Endothelial cell of umbilical vein (primary cell): Measurements from ENCODE around the gene EIF5AL1. TPM values are rescaled to one million over a fixed set of nuclear protein-coding genes. Genes with fewer than 3 reads are reported as not detected.

ENCODE experiments used
- BruUV-seq: library from RNA; stranded (reverse); fragments of 400-500 nt; replicated peaks from 2 replicates; lab custom pipeline; 2021; lab: Mats Ljungman, UMichigan
- CTCF ChIA-PET: fragments of 300-600, 350-600 bp; sonication (Branson Sonifier 250); formaldehyde crosslinking; loops from one replicate; lab custom pipeline; 2021; ENCODE audit warnings: antibody characterized with exemption, inconsistent platforms; lab: Charles Lee
- POLR2A ChIA-PET: fragments of 300-600, 350-600 bp; sonication (Branson Sonifier 250); formaldehyde crosslinking; loops from one replicate; lab custom pipeline; 2021; ENCODE audit warnings: antibody characterized with exemption, inconsistent platforms; lab: Charles Lee
- DNase-seq: peaks from one replicate; pipeline ENCODE4 v3.0.0-alpha.2; 2011; ENCODE audit warnings: low read depth, low spot score
- FAIRE-seq: peaks from 2 replicates; lab custom pipeline; 2011; peaks lifted over from hg19 to GRCh38; lab: Jason Lieb, UNC
- H2AFZ ChIP-seq: 2 replicates; pipeline ENCODE4 v1.6.0; 2012; ENCODE audit warnings: low read depth, low read length, control low read depth, inconsistent platforms
- H3K27ac ChIP-seq: 2 replicates; pipeline ENCODE4 v1.5.1; 2011; ENCODE audit warnings: low read depth, mild to moderate bottlenecking, control low read depth, low read length, moderate library complexity; ENCODE audit not compliant: insufficient read depth
- H3K27me3 ChIP-seq, 2 experiments: 2 replicates each; pipeline versions ENCODE4 v1.6.0 to v1.6.1; 2011; ENCODE audit warnings: low read length in 2 of 2, mixed read lengths in 1 of 2; ENCODE audit not compliant: control insufficient read depth in 2 of 2, insufficient read depth in 2 of 2
- H3K36me3 ChIP-seq, 2 experiments: 2 replicates in 1 of 2; 3 replicates in 1 of 2; pipeline ENCODE4 v1.5.1; 2011; ENCODE audit warnings: low read length in 2 of 2, mild to moderate bottlenecking in 1 of 2, moderate library complexity in 1 of 2; ENCODE audit not compliant: control insufficient read depth in 2 of 2, insufficient read depth in 2 of 2; ENCODE audit errors: extremely low read depth in 1 of 2
- H3K4me1 ChIP-seq: 3 replicates; pipeline ENCODE4 v1.5.1; 2011; ENCODE audit warnings: mild to moderate bottlenecking, low read length; ENCODE audit not compliant: control insufficient read depth, insufficient read depth; ENCODE audit errors: extremely low read depth
- H3K4me2 ChIP-seq: 2 replicates; pipeline ENCODE4 v1.6.1; 2011; ENCODE audit warnings: low read length, control low read depth, mixed read lengths; ENCODE audit not compliant: insufficient read depth
- H3K4me3 ChIP-seq, 3 experiments: fragments of 200-600 bp in 1 of 3; sonication (generic), shearing (Covaris generic) in 1 of 3; replicated peaks in 1 of 3; 2 replicates each; pipeline ENCODE4 v1.5.1; 2011 to 2016; ENCODE audit warnings: control low read depth in 3 of 3, low read length in 3 of 3, mild to moderate bottlenecking in 2 of 3, inconsistent platforms in 1 of 3, low read depth in 1 of 3, moderate library complexity in 1 of 3; ENCODE audit not compliant: insufficient read depth in 1 of 3
- H3K79me2 ChIP-seq: 2 replicates; pipeline ENCODE4 v1.6.0; 2012; ENCODE audit warnings: low read length, inconsistent platforms; ENCODE audit not compliant: control insufficient read depth, insufficient read depth
- H3K9ac ChIP-seq: replicated peaks from 2 replicates; pipeline ENCODE3; 2011; ENCODE audit warnings: low read length, control low read depth; ENCODE audit not compliant: insufficient read depth; ENCODE audit errors: extremely low read depth
- H3K9me1 ChIP-seq: replicated peaks from 3 replicates; pipeline ENCODE4 v1.6.0; 2011; ENCODE audit warnings: mild to moderate bottlenecking, low read length; ENCODE audit not compliant: control insufficient read depth, insufficient read depth; ENCODE audit errors: extremely low read depth
- H3K9me3 ChIP-seq: replicated peaks from 2 replicates; pipeline ENCODE4 v1.5.1; 2012; ENCODE audit warnings: low read length, inconsistent platforms; ENCODE audit not compliant: control insufficient read depth, insufficient read depth
- H4K20me1 ChIP-seq: replicated peaks from 2 replicates; pipeline ENCODE3; 2011; ENCODE audit warnings: mild to moderate bottlenecking, low read length; ENCODE audit not compliant: control insufficient read depth, insufficient read depth; ENCODE audit errors: extremely low read depth
- EZH2 ChIP-seq: IDR thresholded peaks from 2 replicates; pipeline ENCODE4 v1.6.1; 2012; ENCODE audit warnings: borderline replicate concordance, low read depth, mild to moderate bottlenecking, moderate library complexity, low read length, inconsistent platforms; ENCODE audit not compliant: severe bottlenecking
- FOS ChIP-seq: IDR thresholded peaks from 2 replicates; pipeline ENCODE4 v1.6.1; 2011; ENCODE audit warnings: mild to moderate bottlenecking, low read length, moderate library complexity, borderline replicate concordance; ENCODE audit not compliant: insufficient read depth
- GATA2 ChIP-seq: IDR thresholded peaks from 2 replicates; pipeline ENCODE4 v1.7.0; 2011; ENCODE audit warnings: low read depth, mild to moderate bottlenecking, moderate library complexity, mixed read lengths, low read length; ENCODE audit not compliant: insufficient read length, insufficient read depth
- JUN ChIP-seq: IDR thresholded peaks from 2 replicates; pipeline ENCODE4 v1.6.1; 2011; ENCODE audit warnings: borderline replicate concordance, low read depth; ENCODE audit not compliant: insufficient read length, insufficient read depth
- MYC ChIP-seq: IDR thresholded peaks from one replicate; pipeline ENCODE4 v1.6.1; 2011; ENCODE audit warnings: mild to moderate bottlenecking, low read depth, low read length
- POLR2A ChIP-seq: IDR thresholded peaks from 2 replicates; pipeline ENCODE4 v1.6.1; 2012; ENCODE audit warnings: low read depth, mild to moderate bottlenecking, control low read depth, low read length
- POLR2AphosphoS5 ChIP-seq: IDR thresholded peaks from 2 replicates; pipeline ENCODE4 v1.6.1; 2012; ENCODE audit warnings: low read depth, mild to moderate bottlenecking, control low read depth, low read length, moderate library complexity; ENCODE audit not compliant: insufficient read depth
- dilution Hi-C: fragments of 300-500 bp; cut with MboI; formaldehyde crosslinking; loops from one replicate; pipeline ENCODE4 v1.15.0; 2019; ENCODE audit warnings: low sequenced_read_pairs; ENCODE audit not compliant: extremely low pct_ligation_motif_present
- intact Hi-C: fragments of 100-400 bp; cut with micrococcal nuclease; formaldehyde crosslinking; loops from one replicate; pipeline ENCODE4 v1.10.0; 2022
- polyA plus RNA-seq, 4 experiments: library from polyadenylated mRNA; depleted of rRNA in 3 of 4; stranded (reverse) in 3 of 4; unstranded in 1 of 4; fragments of >200 nt; gene quantifications; 2 replicates each; pipeline versions ENCODE4 v1.2.1 to v1.2.3, GENCODE V29; 2011 to 2012; ENCODE audit warnings: missing spikeins in 1 of 4
- total RNA-seq: library from RNA; stranded (reverse); gene quantifications from 2 replicates; pipeline ENCODE4 v1.2.3, GENCODE V29; 2021
- TF ChIP-seq, protein P1 (sequence below), 2 donors: IDR thresholded peaks; 1 replicate in 1 of 2; 2 replicates in 1 of 2; pipeline ENCODE4 v1.5.1; 2011; ENCODE audit warnings: low read length in 2 of 2, mild to moderate bottlenecking in 2 of 2, moderate library complexity in 2 of 2, control low read depth in 1 of 2, inconsistent platforms in 1 of 2, low read depth in 1 of 2; ENCODE audit not compliant: insufficient read depth in 1 of 2; ENCODE audit errors: extremely low read depth in 1 of 2
- TF ChIP-seq, protein P2 (sequence below): IDR thresholded peaks from 2 replicates; pipeline ENCODE4 v1.6.1; 2011; ENCODE audit not compliant: insufficient read depth, insufficient read length

The EIF5AL1 gene
- total and polyA plus RNA-seq, 2 donors (not counting 3 experiments of a cell fraction or from before 2014, with no cell fraction given) = 0.29 to 1.0 TPM

DNA sequence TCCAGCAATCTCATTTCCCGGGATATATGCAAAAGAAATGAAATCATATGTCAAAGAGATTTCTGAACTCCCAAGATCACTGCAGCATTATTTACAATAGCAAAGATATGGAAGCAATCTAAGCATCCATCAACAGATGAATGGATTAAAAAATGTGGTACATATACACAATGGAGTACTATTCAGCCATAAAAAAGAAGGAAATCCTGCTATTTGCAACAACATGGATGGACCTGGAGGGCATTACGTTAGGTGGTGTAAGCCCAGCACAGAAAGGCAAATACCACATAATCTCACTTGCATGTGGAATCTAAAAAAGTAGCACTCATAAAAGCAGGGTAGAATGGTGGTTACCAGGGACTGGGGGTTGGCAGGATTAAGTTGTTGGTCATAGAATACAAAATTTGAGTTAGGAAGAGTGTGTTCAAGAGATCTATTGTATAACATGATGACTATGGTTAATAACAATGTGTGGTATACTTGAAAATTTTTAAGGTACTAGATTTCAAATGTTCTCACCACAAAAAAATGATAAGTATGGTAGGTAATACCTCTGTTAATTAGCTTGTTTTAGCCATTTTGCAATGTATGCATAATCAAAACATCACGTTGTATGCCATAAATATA lies 32.9 kb upstream of the EIF5AL1 start:
- CTCF ChIA-PET = interaction anchor here (4.9 kb wide), 1 partner anchor 11 kb away, joined by 20 read pairs; no protein-coding TSS in a partner anchor
- intact Hi-C loops (no loop called here), dilution Hi-C loops (no loop called here)
- Histone ChIP-seq H3K27me3 (peaks cover 12 to 17% of the 10 kb centered on the region in 2 experiments), H3K4me3 (no peak overlapping the region), H3K9ac (no peak overlapping the region), H3K27ac (no peak overlapping the region), H3K36me3 (no peaks in the 10 kb centered on the region), H3K79me2 (no peaks in the 10 kb centered on the region), H4K20me1 (no peaks in the 10 kb centered on the region), H2AFZ (no peak overlapping the region), H3K9me1 (no peaks in the 10 kb centered on the region), H3K9me3 (no peaks in the 10 kb centered on the region), H3K4me1 (no peaks in the 10 kb centered on the region), H3K4me2 (no peak overlapping the region)
- TF ChIP-seq MYC = no peak
- no peak for TF ChIP-seq GATA2
- TF ChIP-seq POLR2AphosphoS5 = no peak
- TF ChIP-seq FOS = no peak
- TF ChIP-seq POLR2A = no peak
- no peak for TF ChIP-seq EZH2
- no peak for TF ChIP-seq JUN
- TF ChIP-seq, protein P1, sequence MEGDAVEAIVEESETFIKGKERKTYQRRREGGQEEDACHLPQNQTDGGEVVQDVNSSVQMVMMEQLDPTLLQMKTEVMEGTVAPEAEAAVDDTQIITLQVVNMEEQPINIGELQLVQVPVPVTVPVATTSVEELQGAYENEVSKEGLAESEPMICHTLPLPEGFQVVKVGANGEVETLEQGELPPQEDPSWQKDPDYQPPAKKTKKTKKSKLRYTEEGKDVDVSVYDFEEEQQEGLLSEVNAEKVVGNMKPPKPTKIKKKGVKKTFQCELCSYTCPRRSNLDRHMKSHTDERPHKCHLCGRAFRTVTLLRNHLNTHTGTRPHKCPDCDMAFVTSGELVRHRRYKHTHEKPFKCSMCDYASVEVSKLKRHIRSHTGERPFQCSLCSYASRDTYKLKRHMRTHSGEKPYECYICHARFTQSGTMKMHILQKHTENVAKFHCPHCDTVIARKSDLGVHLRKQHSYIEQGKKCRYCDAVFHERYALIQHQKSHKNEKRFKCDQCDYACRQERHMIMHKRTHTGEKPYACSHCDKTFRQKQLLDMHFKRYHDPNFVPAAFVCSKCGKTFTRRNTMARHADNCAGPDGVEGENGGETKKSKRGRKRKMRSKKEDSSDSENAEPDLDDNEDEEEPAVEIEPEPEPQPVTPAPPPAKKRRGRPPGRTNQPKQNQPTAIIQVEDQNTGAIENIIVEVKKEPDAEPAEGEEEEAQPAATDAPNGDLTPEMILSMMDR (IDR thresholded peaks at IDR 0.05; ENCODE audit: extremely low read depth in 1 of 2, insufficient read depth in 1 of 2, low read depth in 1 of 2, low read length in 2 of 2) = no peak
- TF ChIP-seq, protein P2, sequence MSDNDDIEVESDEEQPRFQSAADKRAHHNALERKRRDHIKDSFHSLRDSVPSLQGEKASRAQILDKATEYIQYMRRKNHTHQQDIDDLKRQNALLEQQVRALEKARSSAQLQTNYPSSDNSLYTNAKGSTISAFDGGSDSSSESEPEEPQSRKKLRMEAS = no peak
- BruUV-seq = no TSS peak
- FAIRE-seq = no peak
- POLR2A ChIA-PET = no interaction called here
- no peak for DNase-seq
